Mesodermal cell (in vitro differentiated cells): ENCODE results near the gene FLVCR2.

Experiments used
- H3K27ac ChIP-seq: 2 replicates; pipeline ENCODE4 v1.7.0; 2013; ENCODE audit warnings: mild to moderate bottlenecking, low read depth, low read length, moderate library complexity; ENCODE audit not compliant: severe bottlenecking
- H3K36me3 ChIP-seq: 2 replicates; pipeline ENCODE4 v1.7.1; 2013; ENCODE audit warnings: mild to moderate bottlenecking, low read length, moderate library complexity; ENCODE audit not compliant: control insufficient read depth, insufficient read depth
- H3K4me1 ChIP-seq: one replicate; pipeline ENCODE4 v1.7.1; 2013; ENCODE audit warnings: mild to moderate bottlenecking, low read length; ENCODE audit not compliant: insufficient read depth, control insufficient read depth, poor library complexity, severe bottlenecking
- H3K4me3 ChIP-seq: 2 replicates; pipeline ENCODE4 v1.7.0; 2013; ENCODE audit warnings: low read length, control low read depth, mild to moderate bottlenecking; ENCODE audit not compliant: insufficient read depth, poor library complexity, severe bottlenecking; ENCODE audit errors: extremely low read depth
- H3K9me3 ChIP-seq: 2 replicates; pipeline ENCODE4 v1.7.1; 2013; ENCODE audit warnings: mild to moderate bottlenecking, low read length, moderate library complexity; ENCODE audit not compliant: control insufficient read depth
- WGBS, 2 experiments: methylation state at CpG; one replicate each; pipeline ENCODE4 v1.1.5; 2013; ENCODE audit warnings: missing lambda C conversion rate in 2 of 2; ENCODE audit not compliant: insufficient coverage in 2 of 2; 5-methylcytosine and 5-hydroxymethylcytosine counted together

The FLVCR2 gene

GRCh38 chr14:75558440-75558839, 20.0 kb upstream of the FLVCR2 start:
- H3K27ac ChIP-seq: no peak overlapping the region
- 85 to 90% methylated on average over 4 to 5 of the region's 5 CpGs for WGBS, 2 experiments
- H3K9me3 ChIP-seq: peaks cover 5% of the 10 kb centered on the region
- peaks cover 20% of the 10 kb centered on the region for H3K4me1 ChIP-seq
- no peaks in the 10 kb centered on the region for H3K36me3 ChIP-seq
- H3K4me3 ChIP-seq: no peak overlapping the region

- no peak overlapping the region for H3K27ac ChIP-seq
- WGBS, 2 experiments: 80 to 93% methylated on average over 1 to 5 of the region's 6 CpGs
- H3K36me3 ChIP-seq: no peaks in the 10 kb centered on the region
- peaks cover 15% of the 10 kb centered on the region for H3K4me1 ChIP-seq
- H3K9me3 ChIP-seq: peaks cover 5% of the 10 kb centered on the region
- H3K4me3 ChIP-seq: no peak overlapping the region
Observed at GRCh38 chr14:75559045-75559444, 19.4 kb upstream of the FLVCR2 start.

GRCh38 chr14:75559451-75560222, 18.8 kb upstream of the FLVCR2 start:
- Histone ChIP-seq H3K4me1 (peaks cover 9% of the 10 kb centered on the region), H3K4me3 (no peak overlapping the region), H3K9me3 (peaks cover 5% of the 10 kb centered on the region), H3K27ac (no peak overlapping the region), H3K36me3 (no peaks in the 10 kb centered on the region)
- 88 to 91% methylated on average over 4 of the region's 6 CpGs for WGBS, 2 experiments

- no peak overlapping the region for H3K27ac ChIP-seq
- WGBS, 2 experiments: 6 to 8% methylated on average over 2 to 5 of the region's 6 CpGs
- H3K4me3 ChIP-seq: no peak overlapping the region
- H3K36me3 ChIP-seq: no peaks in the 10 kb centered on the region
- H3K4me1 ChIP-seq: peaks cover 4% of the 10 kb centered on the region
- H3K9me3 ChIP-seq: peaks cover 5% of the 10 kb centered on the region
Observed at GRCh38 chr14:75561013-75561432, 17.4 kb upstream of the FLVCR2 start.

GRCh38 chr14:75562089-75562488, 16.3 kb upstream of the FLVCR2 start:
- Histone ChIP-seq H3K9me3 (peaks cover 3% of the 10 kb centered on the region), H3K4me1 (peaks cover 4% of the 10 kb centered on the region), H3K36me3 (no peaks in the 10 kb centered on the region), H3K27ac (no peak overlapping the region), H3K4me3 (no peak overlapping the region)
- 71% methylated on average over 4 to 7 of the region's 7 CpGs for WGBS, 2 experiments

GRCh38 chr14:75562489-75562888, 15.9 kb upstream of the FLVCR2 start:
- peaks cover 4% of the 10 kb centered on the region for H3K4me1 ChIP-seq
- H3K9me3 ChIP-seq: no peaks in the 10 kb centered on the region
- no peak overlapping the region for H3K27ac ChIP-seq
- H3K4me3 ChIP-seq: no peak overlapping the region
- no peaks in the 10 kb centered on the region for H3K36me3 ChIP-seq
- 90 to 100% methylated on average over 1 to 3 of the region's 4 CpGs for WGBS, 2 experiments

- Histone ChIP-seq H3K9me3 (no peaks in the 10 kb centered on the region), H3K4me3 (no peak overlapping the region), H3K4me1 (peaks cover 4% of the 10 kb centered on the region), H3K36me3 (no peaks in the 10 kb centered on the region), H3K27ac (no peak overlapping the region)
- WGBS, 2 experiments: 76 to 85% methylated on average over 3 of the region's 4 CpGs
Observed at GRCh38 chr14:75563931-75564330, 14.5 kb upstream of the FLVCR2 start.

GRCh38 chr14:75565056-75565455, 13.4 kb upstream of the FLVCR2 start:
- no peak overlapping the region for H3K27ac ChIP-seq
- H3K9me3 ChIP-seq: no peaks in the 10 kb centered on the region
- peaks cover 4% of the 10 kb centered on the region for H3K4me1 ChIP-seq
- H3K36me3 ChIP-seq: no peaks in the 10 kb centered on the region
- no peak overlapping the region for H3K4me3 ChIP-seq
- whole genome bisulfite sequencing, 2 experiments: 78 to 86% methylated on average over 4 to 5 of the region's 5 CpGs

GRCh38 chr14:75566321-75566720, 12.1 kb upstream of the FLVCR2 start:
- Histone ChIP-seq H3K4me3 (no peak overlapping the region), H3K36me3 (no peaks in the 10 kb centered on the region), H3K4me1 (peaks cover 4% of the 10 kb centered on the region), H3K27ac (no peak overlapping the region), H3K9me3 (no peaks in the 10 kb centered on the region)
- WGBS, 2 experiments: 83 to 89% methylated on average over 3 to 4 of the region's 4 CpGs

GRCh38 chr14:75566752-75567151, 11.7 kb upstream of the FLVCR2 start:
- Histone ChIP-seq H3K9me3 (no peaks in the 10 kb centered on the region), H3K36me3 (no peaks in the 10 kb centered on the region), H3K4me3 (no peak overlapping the region), H3K27ac (no peak overlapping the region), H3K4me1 (peaks cover 4% of the 10 kb centered on the region)
- 88 to 91% methylated on average over 6 to 7 of the region's 8 CpGs for WGBS, 2 experiments

GRCh38 chr14:75568140-75568539, 10.3 kb upstream of the FLVCR2 start:
- Histone ChIP-seq H3K36me3 (no peaks in the 10 kb centered on the region), H3K4me3 (no peak overlapping the region), H3K4me1 (no peaks in the 10 kb centered on the region), H3K9me3 (no peaks in the 10 kb centered on the region), H3K27ac (no peak overlapping the region)
- 91 to 96% methylated on average over 6 of the region's 7 CpGs for WGBS, 2 experiments
